Measurements from ENCODE around the gene ATP5MC2. TPM values are rescaled to one million over a fixed set of nuclear protein-coding genes. Genes with fewer than 3 reads are reported as not detected.

ATP5MC2 gene
- total and polyA plus RNA-seq, 2 of the 4 experiments (the other 2 are of a cell fraction), result 309 to 361 TPM

DNA sequence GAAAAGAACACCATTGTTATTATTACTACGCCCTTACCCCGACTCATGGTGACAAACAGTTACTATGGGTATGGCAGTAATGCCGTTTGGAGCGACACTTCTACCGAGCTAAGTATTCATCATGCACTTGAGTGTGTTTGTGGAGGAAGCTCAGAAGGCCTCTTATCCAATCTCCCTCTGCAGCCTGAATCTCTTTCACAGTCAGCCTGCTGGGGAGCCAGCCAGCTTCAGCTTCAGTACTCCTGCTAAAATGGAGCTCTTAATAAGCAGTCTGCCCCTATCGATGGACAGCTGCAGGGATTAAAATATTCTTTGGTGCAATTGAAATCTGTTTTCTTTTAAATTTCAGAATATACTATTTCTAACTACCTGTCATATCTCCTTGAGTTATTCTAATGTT lies 24.7 kb upstream of the ATP5MC2 start:
- Histone ChIP-seq H4K8ac (ENCODE audit: low read depth in 2 of 2, low read length in 2 of 2) (no peak overlapping the region), H3K36me3 (ENCODE audit: control insufficient read depth, insufficient read depth, low read length) (no peaks in the 10 kb centered on the region), H2BK5ac (ENCODE audit: low read depth, low read length, poor library complexity, severe bottlenecking) (no peak overlapping the region), H3K9ac (ENCODE audit: low read depth, low read length) (no peak overlapping the region), H3K79me1 (ENCODE audit: low read depth in 1 of 2, low read length in 2 of 2) (no peaks in the 10 kb centered on the region), H2AFZ (replicated peaks; ENCODE audit: low read length, poor library complexity) (no peak overlapping the region), H4K5ac (ENCODE audit: low read depth, low read length) (no peak overlapping the region), H3K14ac (replicated peaks; ENCODE audit: low read depth, low read length) (no peak overlapping the region), H3K18ac (ENCODE audit: low read depth, low read length) (no peak overlapping the region), H2AK5ac (ENCODE audit: low read depth, low read length) (no peak overlapping the region), H3K23ac (ENCODE audit: low read depth, low read length) (no peak overlapping the region), H3K56ac (ENCODE audit: extremely low read depth, insufficient read depth, low read length) (no peak overlapping the region), H3K4ac (ENCODE audit: low read depth, low read length) (no peak overlapping the region), H3K4me1 (ENCODE audit: control insufficient read depth, insufficient read depth, low read length) (peaks cover 2% of the 10 kb centered on the region; the same call in 1 of the 2 replicates), H3K4me2 (ENCODE audit: low read depth, low read length) (no peak overlapping the region), H2AK9ac (replicated peaks; ENCODE audit: low read depth, low read length, poor library complexity) (no peak overlapping the region), H4K91ac (ENCODE audit: insufficient read depth, low read depth, low read length) (no peak overlapping the region), H3K9me1 (ENCODE audit: insufficient read depth, low read length) (no peaks in the 10 kb centered on the region), H3K4me3 (ENCODE audit: insufficient read depth, low read depth, low read length) (no peak overlapping the region), H2BK20ac (ENCODE audit: low read depth, low read length) (no peak overlapping the region), H4K20me1 (ENCODE audit: insufficient read depth, low read length) (no peaks in the 10 kb centered on the region), H3K9me3 (ENCODE audit: control insufficient read depth, insufficient read depth, low read length) (no peaks in the 10 kb centered on the region), H3K27me3 (ENCODE audit: control insufficient read depth, insufficient read depth, low read length) (peaks cover 64% of the 10 kb centered on the region), H3K27ac (ENCODE audit: insufficient read depth, low read length) (no peak overlapping the region), H2BK15ac (ENCODE audit: low read depth, low read length) (no peak overlapping the region), H2BK120ac (ENCODE audit: low read depth, low read length) (no peak overlapping the region)
- intact Hi-C loops (cut with micrococcal nuclease), result loop anchor here (10.0 kb wide), 2 partner anchors 304 to 504 kb away; partner anchors contain the start of genes HOXC8 and HOXC9
- TF ChIP-seq MAFK (IDR thresholded peaks at IDR 0.05; ENCODE audit: low read depth, low read length) (no peak), SMC3 (IDR thresholded peaks at IDR 0.05; ENCODE audit: low read depth, low read length) (no peak), RCOR1 (IDR thresholded peaks at IDR 0.05; ENCODE audit: insufficient replicate concordance, low read length) (no peak), RAD21 (IDR thresholded peaks at IDR 0.05; ENCODE audit: low read length) (no peak), USF2 (IDR thresholded peaks at IDR 0.05; ENCODE audit: low read depth, low read length) (no peak), CEBPB (IDR thresholded peaks at IDR 0.05; ENCODE audit: low read depth, low read length) (no peak), RFX5 (IDR thresholded peaks at IDR 0.05; ENCODE audit: low read depth, low read length) (no peak), FOS (IDR thresholded peaks at IDR 0.05; ENCODE audit: low read depth, low read length) (no peak), BHLHE40 (IDR thresholded peaks at IDR 0.05; ENCODE audit: low read depth, low read length) (no peak), MAZ (IDR thresholded peaks at IDR 0.05; ENCODE audit: borderline replicate concordance, low read depth, low read length) (no peak)
- TF ChIP-seq, protein P1, sequence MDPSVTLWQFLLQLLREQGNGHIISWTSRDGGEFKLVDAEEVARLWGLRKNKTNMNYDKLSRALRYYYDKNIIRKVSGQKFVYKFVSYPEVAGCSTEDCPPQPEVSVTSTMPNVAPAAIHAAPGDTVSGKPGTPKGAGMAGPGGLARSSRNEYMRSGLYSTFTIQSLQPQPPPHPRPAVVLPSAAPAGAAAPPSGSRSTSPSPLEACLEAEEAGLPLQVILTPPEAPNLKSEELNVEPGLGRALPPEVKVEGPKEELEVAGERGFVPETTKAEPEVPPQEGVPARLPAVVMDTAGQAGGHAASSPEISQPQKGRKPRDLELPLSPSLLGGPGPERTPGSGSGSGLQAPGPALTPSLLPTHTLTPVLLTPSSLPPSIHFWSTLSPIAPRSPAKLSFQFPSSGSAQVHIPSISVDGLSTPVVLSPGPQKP (IDR thresholded peaks at IDR 0.05; ENCODE audit: borderline replicate concordance, low read depth, low read length), result no peak
- ChIA-PET POLR2A (ENCODE audit: unreplicated experiment) (no interaction called here), CTCF (interaction anchor here (1.0 to 2.6 kb wide), 3 partner anchors 43 to 158 kb away, joined by 3 to 20 read pairs (median 10); no protein-coding TSS in a partner anchor)
- in situ Hi-C loops (cut with MboI; ENCODE audit: low sequenced_read_pairs), result loop anchor here (5.0 to 10.0 kb wide), 2 partner anchors 42 to 494 kb away; no protein-coding TSS in a partner anchor
- dilution Hi-C loops (cut with HindIII; ENCODE audit: low sequenced_read_pairs, unreplicated experiment), result no loop called here
- DNase-seq (no peak), ATAC-seq (ENCODE audit: low read depth) (no peak)
- no CpG with 5 or more reads among the region's 6 CpGs for WGBS, 2 experiments (ENCODE audit: extremely low coverage in 2 of 2, insufficient read length in 1 of 2)
- BruUV-seq (replicated peaks), result no TSS peak
